Measurements from ENCODE around the gene ZFAND5. TPM values are rescaled to one million over a fixed set of nuclear protein-coding genes. Genes with fewer than 3 reads are reported as not detected.

ZFAND5 gene
- total and polyA plus RNA-seq, 2 of the 13 experiments (the other 11 are each of a cell fraction or from before 2014, with no cell fraction given), result 53.4 to 60.2 TPM

GRCh38 chr9:72365525-72366256 is 683 bp upstream of the ZFAND5 start (continued):
- no peak for TF ChIP-seq ZMAT3 (CRISPR knock-in tag; conservative IDR thresholded peaks at IDR 0.05)
- no peak for TF ChIP-seq NFE2L2 (IDR thresholded peaks at IDR 0.05; ENCODE audit: low read length)
- TF ChIP-seq ZNF749 (CRISPR knock-in tag; IDR thresholded peaks at IDR 0.05; ENCODE audit: borderline replicate concordance), result no peak
- no peak for TF ChIP-seq ZNF124 (CRISPR knock-in tag; IDR thresholded peaks at IDR 0.05)
- no peak for TF ChIP-seq FUBP1 (CRISPR knock-in tag; IDR thresholded peaks at IDR 0.05; ENCODE audit: borderline replicate concordance)
- TF ChIP-seq SPEN (CRISPR knock-in tag; IDR thresholded peaks at IDR 0.05; ENCODE audit: low read depth), result no peak
- no peak for TF ChIP-seq KLF11 (CRISPR knock-in tag; IDR thresholded peaks at IDR 0.05)
- TF ChIP-seq ZGPAT (CRISPR knock-in tag; IDR thresholded peaks at IDR 0.05), result peak; percentile 68; the same call in 1 of the 2 replicates
- TF ChIP-seq PHF21A (CRISPR knock-in tag; IDR thresholded peaks at IDR 0.05), result no peak; the same call in 1 of the 2 replicates
- TF ChIP-seq ZNF281 (CRISPR knock-in tag; IDR thresholded peaks at IDR 0.05; ENCODE audit: borderline replicate concordance), result peak; percentile 55
- no peak for TF ChIP-seq THYN1 (CRISPR knock-in tag; IDR thresholded peaks at IDR 0.05; ENCODE audit: borderline replicate concordance, low read depth)
- TF ChIP-seq HDAC2 (CRISPR knock-in tag; IDR thresholded peaks at IDR 0.05), result no peak
- TF ChIP-seq FOXA1 (IDR thresholded peaks at IDR 0.05), result no peak
- no peak for TF ChIP-seq FOXA1 (CRISPR knock-in tag; IDR thresholded peaks at IDR 0.05)
- no peak for TF ChIP-seq ZNF83 (CRISPR knock-in tag; IDR thresholded peaks at IDR 0.05; ENCODE audit: borderline replicate concordance)
- TF ChIP-seq NPAS2 (CRISPR knock-in tag; IDR thresholded peaks at IDR 0.05; ENCODE audit: borderline replicate concordance), result no peak
- TF ChIP-seq PCBP2 (optimal IDR thresholded peaks at IDR 0.05; ENCODE audit: low read depth, low read length, poor library complexity, severe bottlenecking), result no peak
- no peak for TF ChIP-seq SP140L (CRISPR knock-in tag; IDR thresholded peaks at IDR 0.05; ENCODE audit: borderline replicate concordance)
- peak; percentile 46; the same call in 1 of the 2 replicates for TF ChIP-seq HDAC1 (CRISPR knock-in tag; IDR thresholded peaks at IDR 0.05)
- no peak for TF ChIP-seq MYNN (CRISPR knock-in tag; IDR thresholded peaks at IDR 0.05; ENCODE audit: low read depth)
- no peak for TF ChIP-seq E2F1 (CRISPR knock-in tag; IDR thresholded peaks at IDR 0.05)
- no peak for TF ChIP-seq KDM4B (CRISPR knock-in tag; IDR thresholded peaks at IDR 0.05)
- no peak for TF ChIP-seq ZNF562 (CRISPR knock-in tag; IDR thresholded peaks at IDR 0.05; ENCODE audit: borderline replicate concordance)
- TF ChIP-seq ZNF44 (CRISPR knock-in tag; IDR thresholded peaks at IDR 0.05), result no peak

All from HepG2 (cell line).